ENCODE measurements around the gene MRTO4.
"Not testable (repeated sequence)": the region's sequence is repeated elsewhere in the genome, so short reads cannot be mapped to it uniquely, and the experiment has no call there.

MRTO4 gene

DNA sequence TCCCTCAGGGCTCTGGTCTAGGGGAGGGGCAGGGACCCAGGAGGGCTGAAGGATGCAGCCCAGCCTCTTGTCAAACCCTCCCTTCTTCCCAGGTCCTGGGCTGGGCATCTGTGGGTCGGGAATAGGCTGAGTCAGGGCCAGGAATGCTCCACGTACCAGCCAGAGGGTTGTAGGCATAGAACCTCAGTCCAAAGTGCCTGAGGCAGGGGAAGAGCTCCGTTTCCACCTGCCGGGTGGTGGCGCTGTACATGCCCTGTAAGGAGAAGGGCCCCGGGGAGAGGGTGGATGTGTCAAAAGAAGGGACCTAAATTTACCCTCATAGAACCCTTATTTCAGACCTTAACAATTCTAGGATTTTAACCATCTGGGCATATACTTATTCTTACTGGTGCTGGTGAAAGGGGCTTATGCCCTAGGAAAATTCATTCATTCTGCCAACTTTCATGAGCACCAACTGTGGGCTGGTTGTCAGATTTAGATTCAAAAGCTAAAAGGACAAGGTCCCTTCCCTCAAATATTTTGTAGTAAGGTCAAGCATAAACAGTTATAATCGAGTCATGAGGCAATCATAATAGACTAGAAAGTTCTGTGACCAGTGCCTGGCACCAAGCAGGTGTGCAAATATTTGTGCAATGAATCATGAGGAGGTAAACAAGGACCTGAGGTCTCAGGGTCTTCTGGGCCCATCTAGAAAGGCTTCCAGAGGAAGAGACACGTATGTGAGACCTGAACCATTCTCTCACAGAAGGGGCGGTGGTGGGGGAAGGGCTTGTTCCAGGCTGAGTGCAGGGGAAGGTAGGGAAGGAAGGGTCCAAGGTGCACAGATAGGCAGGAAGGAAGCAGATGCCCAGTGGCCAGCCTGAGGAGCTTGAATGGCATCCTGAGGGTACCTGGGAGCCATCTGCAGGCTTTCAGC, 18.1 kb downstream of the MRTO4 start:
- not testable (repeated sequence) for DNase-seq (ENCODE audit: low read depth in 2 of 2, low spot score in 1 of 2)

DNA sequence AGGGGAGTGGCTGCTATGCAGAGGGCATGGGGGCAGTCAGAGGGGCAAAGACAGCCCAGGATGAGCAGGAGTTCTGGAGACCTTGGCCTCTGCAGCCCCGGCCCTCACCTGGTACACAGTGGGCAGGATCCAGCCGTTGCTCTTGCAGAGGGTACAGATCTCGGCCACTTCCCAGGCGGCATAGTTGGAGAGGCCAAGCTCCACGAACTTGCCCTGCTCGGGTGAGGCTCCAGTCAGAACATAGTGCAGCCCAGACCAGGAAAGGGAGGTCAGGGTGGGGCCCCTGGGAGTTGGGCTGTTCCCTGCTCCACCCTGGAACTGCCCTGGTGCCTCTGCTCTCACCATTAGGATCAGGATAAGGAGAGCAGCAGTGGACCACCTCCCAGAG, 18.7 kb downstream of the MRTO4 start:
- not testable (repeated sequence) for DNase-seq (ENCODE audit: low read depth in 2 of 2, low spot score in 1 of 2)

DNA sequence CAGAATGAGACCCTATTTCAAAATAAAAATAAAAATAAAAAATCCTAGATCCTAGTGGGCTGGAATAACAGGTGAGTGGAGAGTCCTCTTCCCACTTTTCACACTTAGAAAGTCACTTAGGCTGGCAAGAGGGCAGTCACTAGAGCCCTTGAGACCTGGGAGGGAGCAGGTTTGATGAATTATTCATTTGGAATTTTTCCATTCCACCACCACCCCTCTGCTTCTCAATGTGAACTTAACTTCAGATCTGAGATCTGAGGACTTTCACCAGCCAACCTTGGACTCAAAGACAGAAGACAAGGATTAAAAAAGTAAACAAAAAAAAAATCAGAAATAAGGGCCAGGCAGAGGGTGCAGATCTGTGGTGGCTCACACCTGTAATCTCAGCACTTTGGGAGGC, 20.5 kb downstream of the MRTO4 start:
- DNase-seq (ENCODE audit: low read depth in 2 of 2, low spot score in 1 of 2) = no peak

DNA sequence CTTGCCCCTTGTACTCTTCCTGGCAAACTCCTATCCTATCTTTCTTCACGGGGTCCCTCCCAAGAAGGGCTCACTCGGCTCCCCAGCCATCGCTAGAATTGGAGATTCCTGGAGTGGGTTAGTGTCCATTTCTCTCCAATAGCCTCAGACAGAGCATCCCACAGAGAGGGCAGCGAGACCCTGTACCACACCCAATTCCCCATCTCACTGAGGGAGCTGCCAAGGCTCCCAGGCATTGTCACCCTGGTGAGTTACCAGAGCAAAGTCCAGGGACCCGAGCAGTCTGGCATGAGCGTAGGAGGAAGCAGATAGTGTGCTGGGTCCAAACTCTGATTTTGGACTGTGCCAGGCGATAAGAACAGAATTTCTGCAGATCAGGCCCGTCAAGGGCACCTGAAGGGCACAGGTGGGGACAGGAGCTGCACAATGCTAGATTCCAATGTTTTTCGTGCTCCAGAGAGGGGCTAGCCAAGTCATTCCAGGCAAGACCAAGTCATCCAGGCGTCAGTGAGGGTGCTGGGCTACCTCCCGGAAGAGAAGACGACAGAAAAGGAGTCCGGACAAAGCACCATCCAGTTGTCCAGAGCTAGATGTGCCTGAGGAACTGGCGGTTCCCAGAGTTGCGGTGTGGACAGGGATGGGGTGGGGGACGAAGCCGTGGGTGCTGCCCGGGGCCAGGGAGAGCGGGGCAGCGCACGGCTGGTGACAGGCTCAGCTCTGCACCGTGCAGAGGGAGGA, 21.7 kb downstream of the MRTO4 start:
- DNase-seq (ENCODE audit: low read depth in 2 of 2, low spot score in 1 of 2) = no peak

DNA sequence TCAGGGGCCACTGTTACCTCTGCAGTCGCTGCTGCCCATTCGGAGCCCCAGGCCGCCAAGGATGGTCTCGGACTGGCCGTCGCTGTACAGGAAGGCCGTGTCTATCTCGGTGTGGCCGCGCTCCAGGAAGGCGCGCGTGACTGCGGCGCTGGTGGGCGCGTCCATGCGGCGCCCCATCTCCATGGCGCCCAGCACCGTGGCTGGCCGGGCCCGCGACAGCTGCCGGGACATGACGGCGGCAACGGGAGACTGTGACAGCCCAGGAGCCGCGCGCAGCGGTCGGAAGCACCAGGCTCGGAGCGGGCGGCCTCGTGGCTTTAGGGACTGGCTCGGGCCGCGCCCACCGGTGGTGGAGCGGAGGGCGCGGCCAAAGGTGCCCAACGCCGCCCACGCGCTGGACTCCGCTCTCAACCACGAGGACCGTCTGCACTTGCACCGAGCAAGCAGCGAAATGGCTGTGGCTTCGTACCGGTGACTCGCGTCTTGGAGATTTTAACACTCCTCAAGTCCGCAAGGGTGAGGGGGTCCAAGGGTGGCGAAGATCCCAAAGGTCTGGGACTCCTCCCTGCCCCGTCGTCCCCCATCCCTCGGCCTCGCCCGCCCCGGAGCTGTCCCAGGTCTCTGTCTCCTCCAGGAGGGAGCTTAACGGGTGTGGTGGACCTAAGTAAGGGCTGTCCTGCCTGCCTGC, 22.4 kb downstream of the MRTO4 start:
- not testable (repeated sequence) for DNase-seq (ENCODE audit: low read depth in 2 of 2, low spot score in 1 of 2)

DNA sequence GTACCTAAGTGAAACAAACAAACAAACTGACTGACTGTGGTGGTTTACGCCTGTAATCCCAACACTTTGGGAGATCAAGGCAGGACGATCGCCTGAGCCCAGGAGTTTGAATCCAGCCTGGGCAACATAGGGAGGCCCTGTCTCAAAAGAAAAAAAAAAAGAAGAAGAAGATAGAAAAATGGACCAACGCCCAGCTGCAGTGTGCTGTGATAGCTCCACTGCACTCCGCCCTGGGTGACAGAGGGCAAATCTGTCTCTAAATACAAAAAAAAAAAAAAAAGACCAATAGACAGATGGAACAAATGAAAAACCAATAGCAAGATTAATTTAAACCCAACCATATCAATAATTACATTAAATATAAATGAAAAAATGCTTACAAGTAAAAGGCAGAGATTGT, 23.0 kb downstream of the MRTO4 start:
- no peak for DNase-seq (ENCODE audit: low read depth in 2 of 2, low spot score in 1 of 2)

DNA sequence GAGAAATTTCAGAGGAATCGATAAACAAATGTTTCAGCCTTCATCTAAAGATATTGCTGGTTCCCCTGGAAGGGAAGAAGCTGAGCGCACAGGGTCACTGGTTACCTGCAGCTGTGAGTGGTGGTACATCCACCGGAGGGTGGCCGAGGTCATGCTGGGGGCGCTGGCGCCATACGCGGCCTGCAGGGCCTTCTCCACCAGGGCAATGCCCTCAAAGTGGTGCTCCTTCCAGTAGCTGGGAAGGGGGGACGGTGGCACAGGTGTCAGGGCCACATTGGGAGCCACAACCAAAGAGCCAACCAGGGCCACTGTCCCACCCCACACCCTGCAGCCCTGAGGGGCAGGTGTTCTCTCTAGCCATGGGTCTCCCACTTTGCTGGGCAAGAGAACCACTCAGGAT, 32.3 kb downstream of the MRTO4 start:
- DNase-seq (ENCODE audit: low read depth in 2 of 2, low spot score in 1 of 2) = no peak

DNA sequence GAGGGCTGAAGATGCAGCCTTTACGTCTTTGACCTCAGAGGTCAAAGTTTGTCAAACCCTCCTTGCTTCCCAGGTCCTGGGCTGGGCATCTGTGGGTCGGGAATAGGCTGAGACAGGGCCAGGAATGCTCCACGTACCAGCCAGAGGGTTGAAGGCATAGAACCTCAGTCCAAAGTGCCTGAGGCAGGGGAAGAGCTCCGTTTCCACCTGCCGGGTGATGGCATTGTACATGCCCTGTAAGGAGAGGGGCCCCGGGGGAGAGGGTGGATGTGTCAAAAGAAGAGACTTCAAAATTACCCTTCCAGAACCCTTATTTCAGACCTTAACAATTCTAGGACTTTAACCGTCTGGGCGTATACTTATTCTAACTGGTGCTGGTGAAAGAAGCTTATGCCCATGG, 33.3 kb downstream of the MRTO4 start:
- DNase-seq (ENCODE audit: low read depth in 2 of 2, low spot score in 1 of 2) = no peak

DNA sequence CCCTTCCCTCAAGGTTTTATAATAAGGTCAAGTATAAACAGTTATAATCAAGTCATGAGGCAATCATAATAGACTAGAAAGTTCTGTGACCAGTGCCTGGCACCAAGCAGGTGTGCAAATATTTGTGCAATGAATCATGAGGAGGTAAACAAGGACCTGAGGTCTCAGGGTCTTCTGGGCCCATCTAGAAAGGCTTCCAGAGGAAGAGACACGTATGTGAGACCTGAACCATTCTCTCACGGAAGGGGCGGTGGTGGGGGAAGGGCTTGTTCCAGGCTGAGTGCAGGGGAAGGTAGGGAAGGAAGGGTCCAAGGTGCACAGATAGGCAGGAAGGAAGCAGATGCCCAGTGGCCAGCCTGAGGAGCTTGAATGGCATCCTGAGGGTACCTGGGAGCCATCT, 33.8 kb downstream of the MRTO4 start:
- DNase-seq (ENCODE audit: low read depth in 2 of 2, low spot score in 1 of 2) = not testable (repeated sequence)

DNA sequence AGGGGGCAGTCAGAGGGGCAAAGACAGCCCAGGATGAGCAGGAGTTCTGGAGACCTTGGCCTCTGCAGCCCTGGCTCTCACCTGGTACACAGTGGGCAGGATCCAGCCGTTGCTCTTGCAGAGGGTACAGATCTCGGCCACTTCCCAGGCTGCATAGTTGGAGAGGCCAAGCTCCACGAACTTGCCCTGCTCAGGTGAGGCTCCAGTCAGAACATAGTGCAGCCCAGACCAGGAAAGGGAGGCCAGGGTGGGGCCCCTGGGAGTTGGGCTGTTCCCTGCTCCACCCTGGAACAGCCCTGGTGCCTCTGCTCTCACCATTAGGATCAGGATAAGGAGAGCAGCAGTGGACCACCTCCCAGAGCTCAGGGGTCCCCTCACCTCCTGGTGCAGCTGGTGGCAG, 34.2 kb downstream of the MRTO4 start:
- DNase-seq (ENCODE audit: low read depth in 2 of 2, low spot score in 1 of 2) = not testable (repeated sequence)

DNA sequence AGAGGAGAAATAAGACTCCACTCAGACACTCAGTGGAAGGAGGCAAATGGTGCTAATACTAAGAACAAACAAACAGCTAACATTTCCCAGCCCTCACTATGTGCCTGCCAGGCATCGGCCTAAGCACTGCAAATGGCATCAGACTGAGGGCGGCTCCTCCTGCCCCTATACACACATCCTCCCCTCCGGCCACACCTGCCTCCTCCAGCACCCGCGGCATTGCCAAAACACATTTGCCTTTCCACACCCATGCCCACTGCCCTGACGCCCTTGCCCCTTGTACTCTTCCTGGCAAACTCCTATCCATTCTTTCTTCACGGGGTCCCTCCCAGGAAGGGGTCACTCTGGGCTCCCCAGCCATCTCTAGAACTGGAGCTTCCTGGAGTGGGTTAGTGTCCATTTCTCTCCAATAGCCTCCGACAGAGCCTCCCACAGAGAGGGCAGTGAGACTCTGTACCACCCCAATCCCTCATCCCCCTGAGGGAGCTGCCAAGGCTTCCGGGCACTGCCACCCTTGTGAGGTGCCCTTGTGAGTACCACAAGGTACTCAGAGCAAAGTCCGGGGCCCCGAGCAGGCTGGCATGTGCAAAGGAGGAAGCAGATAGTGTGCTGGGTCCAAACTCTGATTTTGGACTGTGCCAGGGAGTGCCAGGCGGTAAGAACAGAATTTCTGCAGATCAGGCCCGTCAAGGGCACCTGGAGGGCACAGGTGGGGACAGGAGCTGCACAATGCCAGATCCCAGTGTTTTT, 36.0 kb downstream of the MRTO4 start:
- DNase-seq (ENCODE audit: low read depth in 2 of 2, low spot score in 1 of 2) = no peak

DNA sequence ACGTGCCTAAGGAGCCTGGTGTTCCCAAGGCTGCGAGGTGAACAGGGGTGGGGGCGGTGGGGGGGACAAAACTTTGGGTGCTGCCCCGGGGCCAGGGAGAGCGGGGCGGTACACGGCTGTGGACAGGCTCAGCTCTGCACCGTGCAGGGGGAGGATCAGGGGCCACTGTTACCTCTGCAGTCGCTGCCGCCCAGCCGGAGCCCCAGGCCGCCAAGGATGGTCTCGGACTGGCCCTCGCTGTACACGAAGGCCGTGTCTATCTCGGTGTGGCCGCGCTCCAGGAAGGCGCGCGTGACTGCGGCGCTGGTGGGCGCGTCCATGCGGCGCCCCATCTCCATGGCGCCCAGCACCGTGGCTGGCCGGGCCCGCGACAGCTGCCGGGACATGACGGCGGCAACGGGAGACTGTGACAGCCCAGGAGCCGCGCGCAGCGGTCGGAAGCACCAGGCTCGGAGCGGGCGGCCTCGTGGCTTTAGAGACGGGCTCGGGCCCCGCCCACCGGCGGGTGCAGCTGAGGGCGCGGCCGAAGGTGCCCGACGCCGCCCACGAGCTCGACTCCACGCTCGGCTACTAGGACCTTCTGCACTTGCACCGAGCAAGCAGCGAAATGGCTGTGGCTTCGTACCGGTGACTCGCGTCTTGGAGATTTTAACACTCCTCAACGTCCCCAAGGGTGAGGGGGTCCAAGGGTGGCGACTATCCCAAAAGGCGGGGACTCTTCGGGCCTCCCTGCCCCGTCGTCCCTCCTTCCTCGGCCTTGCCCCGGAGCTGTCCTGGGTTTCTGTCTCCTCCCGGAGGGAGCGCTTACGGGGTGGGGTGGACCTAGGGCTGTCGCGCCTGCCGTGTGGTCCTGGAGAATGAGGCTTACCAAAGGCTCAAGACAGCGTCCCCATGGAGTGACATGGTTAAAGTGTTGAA, 37.0 kb downstream of the MRTO4 start, which contains the start of gene AKR7A3:
TSS of gene AKR7A3 (minus strand) at position 447 of the 918 bp plus-strand sequence. CDS start at position 386, 61 bp downstream.
- DNase-seq (ENCODE audit: low read depth in 2 of 2, low spot score in 1 of 2) = not testable (repeated sequence)

DNA sequence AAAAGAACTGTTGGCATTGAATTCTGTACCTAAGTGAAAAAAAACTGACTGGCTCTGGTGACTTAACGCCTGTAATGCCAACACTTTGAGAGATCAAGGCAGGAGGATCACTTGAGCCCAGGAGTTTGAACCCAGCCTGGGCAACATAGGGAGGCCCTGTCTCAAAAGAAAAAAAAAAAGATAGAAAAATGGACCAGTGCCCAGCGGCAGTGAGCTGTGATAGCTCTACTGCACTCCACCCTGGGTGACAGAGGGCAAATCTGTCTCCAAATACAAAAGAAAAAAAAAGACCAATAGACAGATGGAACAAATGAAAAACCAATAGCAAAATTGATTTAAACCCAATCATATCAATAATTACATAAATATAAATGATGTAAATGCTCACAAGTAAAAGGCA, 37.6 kb downstream of the MRTO4 start:
- DNase-seq (ENCODE audit: low read depth in 2 of 2, low spot score in 1 of 2) = no peak

DNA sequence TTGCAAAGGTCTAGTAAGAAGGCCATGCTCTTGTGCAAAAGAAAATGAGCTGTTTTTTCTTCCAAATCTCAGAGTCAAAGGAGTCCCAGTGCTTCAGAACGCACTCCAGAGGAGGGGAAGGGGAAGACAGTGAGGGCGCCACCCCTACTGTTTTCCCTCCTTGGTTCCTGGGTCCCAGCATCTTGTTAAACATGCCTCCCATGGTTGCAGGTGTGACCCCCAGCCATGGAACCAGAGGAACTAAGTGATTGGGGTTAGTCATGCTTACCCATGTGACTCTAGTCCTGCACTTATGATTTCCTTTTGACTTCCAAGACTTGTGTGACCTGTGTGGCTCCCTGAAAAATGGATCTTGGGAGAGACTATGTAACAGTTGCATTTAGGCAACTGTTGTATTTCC, 43.0 kb downstream of the MRTO4 start:
- DNase-seq (ENCODE audit: low read depth in 2 of 2, low spot score in 1 of 2) = no peak

DNA sequence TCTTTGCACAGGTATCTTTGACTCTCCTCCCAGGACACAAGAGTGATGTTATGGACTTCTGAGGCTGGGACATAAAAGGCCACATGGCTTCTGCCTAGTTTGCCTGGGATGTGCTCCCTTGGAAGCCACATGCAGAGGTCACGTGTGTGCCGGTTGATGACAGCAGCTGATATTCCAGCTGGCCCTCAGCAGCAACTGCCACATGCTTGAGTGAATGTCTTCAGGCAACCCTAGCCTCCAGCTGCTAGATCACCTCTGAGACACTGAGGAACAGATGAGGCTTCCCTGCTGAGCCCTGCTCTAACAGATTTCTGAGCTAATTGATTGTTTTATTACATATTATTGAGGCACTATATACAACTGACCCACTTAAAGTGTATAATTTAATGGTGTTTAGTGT, 48.6 kb downstream of the MRTO4 start:
- no peak for DNase-seq (ENCODE audit: low read depth in 2 of 2, low spot score in 1 of 2)

DNA sequence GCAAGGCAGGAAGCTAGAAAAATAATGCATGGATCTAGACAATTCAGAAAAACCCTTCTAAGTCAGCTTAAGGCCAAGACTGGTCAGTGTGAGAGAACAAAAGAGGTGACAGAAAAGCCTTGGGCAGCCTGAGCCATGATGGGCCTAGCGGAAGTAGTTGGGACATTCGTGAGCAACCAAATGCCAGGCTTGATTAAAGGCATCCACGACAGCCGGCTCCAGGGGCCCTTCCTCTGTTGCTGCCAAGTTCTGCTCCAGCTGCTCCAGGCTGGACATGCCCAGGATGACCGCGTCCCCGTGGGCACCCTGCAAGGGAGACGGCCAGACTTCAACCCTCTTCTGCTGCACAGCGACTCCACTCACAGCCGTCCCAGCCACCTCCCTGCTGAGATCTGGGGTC, 52.5 kb downstream of the MRTO4 start:
- not testable (repeated sequence) for DNase-seq (ENCODE audit: low read depth in 2 of 2, low spot score in 1 of 2)

DNA sequence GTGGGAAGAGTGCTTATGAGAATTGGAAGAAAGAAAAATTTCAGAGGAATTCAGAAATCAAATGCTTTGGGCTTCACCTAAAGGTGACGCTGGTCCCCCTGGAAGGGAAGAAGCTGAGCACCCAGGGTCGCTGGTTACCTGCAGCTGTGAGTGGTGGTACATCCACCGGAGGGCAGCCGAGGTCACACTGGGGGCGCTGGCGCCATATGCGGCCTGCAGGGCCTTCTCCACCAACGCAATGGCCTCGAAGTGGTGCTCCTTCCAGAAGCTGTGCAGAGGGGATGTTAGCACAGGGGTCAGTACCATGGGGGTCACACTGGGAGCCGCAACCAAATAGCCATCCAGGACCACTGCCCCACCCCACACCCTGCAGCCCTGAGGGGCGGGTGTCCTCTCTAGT, 54.3 kb downstream of the MRTO4 start:
- no peak for DNase-seq (ENCODE audit: low read depth in 2 of 2, low spot score in 1 of 2)

DNA sequence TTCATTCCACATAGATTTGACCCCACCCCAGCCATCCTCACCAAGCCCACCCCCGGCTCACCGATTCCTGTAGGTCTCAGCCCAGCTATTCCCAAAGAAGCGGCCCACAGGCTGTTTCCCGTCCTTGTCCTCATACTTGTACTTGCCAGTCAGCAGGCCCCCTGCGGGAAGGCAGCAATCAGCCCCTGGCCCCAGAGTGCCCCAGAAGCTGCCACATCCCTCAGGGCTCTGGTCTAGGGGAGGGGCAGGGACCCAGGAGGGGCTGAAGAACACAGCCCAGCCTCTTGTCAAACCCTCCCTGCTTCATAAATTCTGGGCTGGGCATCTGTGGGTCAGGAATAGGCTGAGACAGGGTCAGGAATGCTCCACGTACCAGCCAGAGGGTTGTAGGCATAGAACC, 55.3 kb downstream of the MRTO4 start:
- DNase-seq (ENCODE audit: low read depth in 2 of 2, low spot score in 1 of 2) = no peak

DNA sequence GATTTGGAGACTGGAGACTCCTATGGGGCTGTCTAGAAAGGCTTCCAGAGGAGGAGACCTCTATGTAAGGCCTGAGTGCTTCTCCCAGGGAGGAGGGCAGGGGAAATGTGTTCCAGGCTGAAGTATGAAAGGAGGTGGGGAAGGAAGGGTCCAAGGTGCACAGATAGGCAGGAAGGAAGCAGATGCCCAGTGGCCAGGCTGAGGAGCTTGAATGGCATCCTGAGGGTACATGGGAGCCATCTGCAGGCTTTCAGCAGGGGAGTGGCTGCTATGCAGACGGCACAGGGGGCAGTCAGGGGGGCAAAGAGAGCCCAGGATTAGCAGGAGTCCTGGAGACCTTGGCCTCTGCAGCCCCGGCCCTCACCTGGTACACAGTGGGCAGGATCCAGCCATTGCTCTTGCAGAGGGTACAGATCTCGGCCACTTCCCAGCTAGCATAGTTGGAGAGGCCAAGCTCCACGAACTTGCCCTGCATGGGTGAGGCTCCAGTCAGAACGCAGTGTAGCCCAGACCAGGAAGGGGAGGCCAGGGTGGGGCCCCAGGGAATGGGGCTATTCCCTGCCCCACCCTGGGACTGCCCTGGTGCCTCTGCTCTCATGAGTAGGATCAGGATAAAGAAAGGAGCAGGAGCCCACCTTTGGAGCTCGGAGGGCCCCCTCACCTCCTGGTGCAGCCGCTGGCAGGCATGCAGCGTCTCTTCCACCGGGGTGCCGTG, 56.3 kb downstream of the MRTO4 start:
- DNase-seq (ENCODE audit: low read depth in 2 of 2, low spot score in 1 of 2) = no peak

All from stimulated activated CD8-positive, alpha-beta memory T cell treated with anti-CD3 and anti-CD28 coated beads, Interleukin-4, amount 100 ng/mL, for 1 hour (primary cell).